Uterus (tissue), 2 donors: ENCODE data around the gene RAD51B.

Experiments
- POLR2A ChIP-seq, 2 donors: fragments of 450-650 bp; IDR thresholded peaks; one replicate each; pipeline ENCODE4 v1.6.1; 2016; ENCODE audit warnings: antibody characterized with exemption in 2 of 2, mild to moderate bottlenecking in 1 of 2, moderate library complexity in 1 of 2
- TF ChIP-seq, protein P1 (sequence below), 4 experiments: fragments of 200-600 bp in 2 of 4; fragments of 450-650 bp in 2 of 4; sonication (generic) in 2 of 4; IDR thresholded peaks; one replicate each; pipeline ENCODE4 v1.5.1; 2016 to 2019; ENCODE audit warnings: antibody characterized with exemption in 4 of 4, mild to moderate bottlenecking in 2 of 4, moderate library complexity in 1 of 4

DNA sequence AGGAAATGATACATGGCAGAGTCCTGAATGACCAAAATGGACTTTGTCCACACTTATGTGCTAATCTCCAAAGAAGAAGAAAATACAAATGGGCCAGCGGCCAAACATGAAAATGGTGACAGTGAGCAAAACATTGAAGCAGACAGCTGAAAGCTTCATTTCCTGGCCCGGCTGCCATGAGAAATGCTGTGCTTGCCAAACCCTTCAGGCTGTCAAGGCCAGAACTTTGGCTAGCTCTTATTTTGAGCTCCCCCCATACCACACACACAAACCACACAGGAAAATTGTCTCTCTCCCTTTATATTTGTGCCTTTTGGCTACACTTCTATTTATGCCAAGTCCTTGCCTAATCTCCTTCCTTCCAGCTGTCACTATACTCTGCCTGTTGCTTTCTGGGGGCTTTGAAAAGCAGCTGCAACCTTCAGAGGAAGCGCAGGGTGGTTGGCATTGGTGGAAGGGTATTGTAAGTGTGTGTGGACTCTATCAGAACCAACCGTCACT, 323.8 kb downstream of the RAD51B start:
- TF ChIP-seq, protein P1, sequence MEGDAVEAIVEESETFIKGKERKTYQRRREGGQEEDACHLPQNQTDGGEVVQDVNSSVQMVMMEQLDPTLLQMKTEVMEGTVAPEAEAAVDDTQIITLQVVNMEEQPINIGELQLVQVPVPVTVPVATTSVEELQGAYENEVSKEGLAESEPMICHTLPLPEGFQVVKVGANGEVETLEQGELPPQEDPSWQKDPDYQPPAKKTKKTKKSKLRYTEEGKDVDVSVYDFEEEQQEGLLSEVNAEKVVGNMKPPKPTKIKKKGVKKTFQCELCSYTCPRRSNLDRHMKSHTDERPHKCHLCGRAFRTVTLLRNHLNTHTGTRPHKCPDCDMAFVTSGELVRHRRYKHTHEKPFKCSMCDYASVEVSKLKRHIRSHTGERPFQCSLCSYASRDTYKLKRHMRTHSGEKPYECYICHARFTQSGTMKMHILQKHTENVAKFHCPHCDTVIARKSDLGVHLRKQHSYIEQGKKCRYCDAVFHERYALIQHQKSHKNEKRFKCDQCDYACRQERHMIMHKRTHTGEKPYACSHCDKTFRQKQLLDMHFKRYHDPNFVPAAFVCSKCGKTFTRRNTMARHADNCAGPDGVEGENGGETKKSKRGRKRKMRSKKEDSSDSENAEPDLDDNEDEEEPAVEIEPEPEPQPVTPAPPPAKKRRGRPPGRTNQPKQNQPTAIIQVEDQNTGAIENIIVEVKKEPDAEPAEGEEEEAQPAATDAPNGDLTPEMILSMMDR (IDR thresholded peaks at IDR 0.05), result no peak
- TF ChIP-seq POLR2A (IDR thresholded peaks at IDR 0.05), result no peak
